ENCODE data around the gene CEP20.
"Not testable (repeated sequence)": the region's sequence is repeated elsewhere in the genome, so short reads cannot be mapped to it uniquely, and the experiment has no call there.

CEP20 gene

DNA sequence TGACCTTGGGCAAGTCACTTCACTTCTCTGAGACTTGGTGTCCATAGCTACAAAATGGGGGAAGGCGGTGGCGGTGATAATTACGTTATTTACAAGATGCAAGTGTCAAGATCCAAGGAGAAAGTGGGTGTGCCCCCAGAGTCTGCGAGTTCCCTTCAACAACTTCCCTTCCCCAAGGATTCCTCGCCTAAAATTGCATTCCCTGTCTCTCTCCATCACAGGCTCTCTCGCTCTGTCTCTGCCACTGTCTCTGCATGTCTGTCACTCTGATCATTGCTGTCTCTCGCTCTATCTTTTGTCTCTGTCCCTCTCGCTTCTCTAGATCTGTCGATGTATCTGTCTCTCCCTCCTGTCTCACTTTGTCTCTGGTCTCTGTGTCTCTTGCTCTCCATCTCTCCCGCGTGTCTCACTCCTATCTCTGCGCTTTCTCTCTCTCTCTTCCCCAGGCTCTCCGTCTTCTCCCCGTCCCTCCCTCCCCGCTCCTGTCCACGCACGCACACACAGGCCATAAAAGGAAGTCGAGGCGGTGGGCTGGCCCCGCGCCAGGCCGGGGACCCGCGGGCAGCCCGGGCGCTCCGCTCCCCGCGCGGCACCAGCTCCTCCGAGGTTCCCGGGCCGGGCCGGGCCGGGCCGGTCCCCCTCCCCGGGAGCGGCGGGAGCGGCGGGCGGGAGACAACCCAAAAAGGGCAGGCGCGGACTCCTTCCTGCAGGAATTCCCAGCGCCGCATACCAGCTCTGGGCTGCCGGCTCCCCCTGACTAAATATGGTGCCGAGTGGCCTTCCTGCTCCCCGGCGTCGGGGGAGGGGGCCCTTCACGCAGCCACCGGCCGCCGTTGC is 30.5 kb downstream of the CEP20 start:
- no peak for DNase-seq (ENCODE audit: low spot score)

DNA sequence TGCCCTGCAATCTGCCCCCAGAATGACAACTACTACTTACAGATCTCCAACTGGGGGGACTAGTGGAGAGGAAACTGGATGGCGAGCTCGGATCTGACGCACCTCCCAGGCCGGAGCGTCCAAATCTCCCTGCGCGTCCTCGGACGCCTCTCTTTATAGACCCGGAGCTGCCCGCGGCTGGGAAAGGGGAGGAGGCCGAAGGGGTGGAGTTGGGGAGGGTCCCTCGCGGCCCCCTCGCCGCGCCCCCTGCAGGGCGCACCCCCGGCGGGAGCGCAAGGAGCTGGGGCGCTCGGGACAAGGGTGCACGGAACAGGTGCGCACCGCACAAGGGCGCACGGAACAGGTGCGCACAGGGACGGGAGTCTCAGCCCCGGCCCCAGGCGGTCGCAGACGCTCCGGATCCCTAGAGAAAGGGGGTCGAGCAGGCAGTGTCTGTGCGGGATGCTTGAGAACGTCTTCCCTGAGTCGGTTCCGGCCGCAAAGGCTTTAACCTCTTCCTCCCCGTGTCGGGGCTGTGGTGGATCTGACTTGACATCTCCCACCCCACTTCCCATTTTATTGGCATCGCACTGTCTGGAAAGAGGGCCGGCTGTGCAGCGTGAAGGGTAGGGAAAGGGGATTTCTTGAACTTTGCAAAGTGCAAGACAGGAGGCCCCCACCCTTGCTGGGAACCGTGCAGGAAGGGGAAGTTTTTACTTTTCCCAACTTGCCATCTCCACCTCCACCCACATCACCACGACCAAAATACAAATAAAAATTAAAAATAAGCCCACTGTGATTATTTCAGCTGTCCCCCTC is 31.3 kb downstream of the CEP20 start, which contains the start of gene MYH11:
TSS of gene MYH11 (minus strand) at position 128 of the 798 bp plus-strand sequence. CDS start 18,776 bp downstream, outside the sequence.
- no peak for DNase-seq (ENCODE audit: low spot score)

DNA sequence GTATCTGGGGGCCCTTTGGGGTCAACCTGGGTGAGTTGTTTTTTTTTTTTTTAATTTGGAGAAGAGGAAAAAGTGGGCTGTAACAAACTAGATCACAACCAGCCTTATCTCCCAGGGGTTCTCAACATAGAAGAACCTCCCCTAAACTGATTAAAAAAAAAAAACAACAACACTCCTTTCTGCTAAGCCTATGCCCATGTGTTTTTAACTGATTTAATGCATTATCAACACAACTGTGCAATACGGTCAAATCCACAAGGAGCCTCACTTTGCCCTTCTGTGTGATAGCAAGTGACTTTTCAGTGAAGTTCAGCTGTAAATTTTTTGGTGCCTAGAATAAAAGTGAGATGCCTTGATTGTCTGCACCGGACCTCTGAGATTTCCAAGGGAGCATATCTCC is 32.2 kb downstream of the CEP20 start:
- no peak for DNase-seq (ENCODE audit: low spot score)

DNA sequence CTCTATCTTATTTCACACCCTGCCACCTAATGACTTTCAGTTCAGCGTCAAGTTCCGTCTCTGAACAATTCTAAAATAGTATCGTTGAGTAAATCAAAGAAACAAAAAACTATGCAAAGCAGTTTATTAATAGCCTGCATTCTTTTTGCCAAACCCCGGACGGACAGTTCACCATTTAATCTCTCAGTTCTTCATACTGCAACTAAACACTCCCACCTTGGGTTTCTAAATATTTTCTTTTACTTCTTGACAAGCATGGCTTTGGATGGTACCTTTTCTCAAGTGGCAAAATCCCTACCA is 32.7 kb downstream of the CEP20 start:
- DNase-seq (ENCODE audit: low spot score) = no peak

DNA sequence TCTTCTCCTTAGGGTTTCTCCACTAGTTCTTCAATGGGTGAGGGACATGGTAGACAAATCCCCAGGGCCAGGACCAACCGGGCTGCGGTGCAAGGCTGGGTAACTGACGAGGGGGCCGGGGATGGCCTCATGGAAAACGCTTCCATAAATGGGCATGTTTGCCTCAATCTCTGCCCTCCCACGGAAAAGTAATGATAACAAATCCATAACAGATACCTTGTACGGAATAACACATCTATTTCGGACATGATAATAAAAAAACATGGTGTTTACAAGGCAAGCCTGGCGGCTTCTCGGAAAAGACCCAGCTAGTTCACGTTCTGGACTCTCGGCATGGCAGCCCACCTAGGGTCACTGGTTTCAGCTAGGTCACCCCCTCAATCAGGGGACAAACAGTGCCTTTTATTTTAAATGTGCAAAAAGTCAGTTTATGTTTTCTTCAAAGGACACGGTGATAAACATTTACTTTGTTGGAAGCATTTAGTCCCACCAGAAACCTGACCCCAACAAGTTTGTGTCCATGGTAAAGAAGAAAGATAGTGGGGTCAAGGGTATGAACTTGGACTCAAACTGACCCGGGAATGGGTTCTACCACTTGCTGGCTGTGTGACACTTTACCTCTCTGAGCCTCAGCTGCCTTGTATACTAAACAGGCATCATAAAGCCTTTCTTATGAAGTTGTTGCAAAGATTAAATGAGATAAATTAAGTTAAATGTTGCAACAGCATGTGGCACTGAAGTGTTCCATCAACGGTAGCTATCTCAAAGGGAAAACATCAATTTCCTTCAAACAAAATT is 33.3 kb downstream of the CEP20 start:
- no peak for DNase-seq (ENCODE audit: low spot score)

DNA sequence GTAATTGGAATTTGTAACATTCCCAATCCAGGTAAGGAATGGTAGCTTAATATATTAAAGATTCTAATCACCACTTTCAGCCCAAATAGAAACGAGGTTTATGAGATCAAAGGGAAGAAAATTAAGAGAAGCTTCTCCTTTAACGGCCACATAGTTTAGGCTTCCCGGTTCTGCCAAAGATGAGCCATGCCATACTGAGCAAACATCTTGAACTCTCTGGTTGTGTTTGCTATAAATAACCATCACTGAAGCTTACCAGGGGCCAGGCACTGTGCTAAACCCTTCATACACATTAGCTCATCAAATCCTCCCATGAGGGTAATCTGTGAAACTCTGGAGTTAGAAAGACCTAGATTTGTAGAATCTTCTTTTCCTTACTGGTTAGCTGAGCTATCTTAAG is 34.3 kb downstream of the CEP20 start:
- DNase-seq (ENCODE audit: low spot score) = no peak

DNA sequence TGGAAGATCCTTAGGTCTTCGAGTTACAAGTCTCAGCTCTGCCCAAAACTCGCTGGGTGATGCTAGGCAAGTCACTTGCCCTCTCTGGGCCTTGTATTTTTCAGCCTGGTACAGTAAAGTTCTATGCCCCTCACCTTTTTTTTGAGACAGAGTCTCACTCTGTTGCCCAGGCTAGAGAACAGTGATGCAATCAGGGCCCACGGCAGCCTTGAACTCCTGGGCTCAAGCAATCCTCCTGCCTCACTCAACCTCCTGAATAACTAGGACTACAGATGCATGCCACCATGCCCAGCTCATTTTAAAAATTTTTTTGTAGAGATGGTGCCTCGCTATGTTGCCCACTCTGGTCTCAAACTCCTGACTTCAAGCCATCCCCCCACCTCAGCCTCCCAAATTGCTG is 35.4 kb downstream of the CEP20 start:
- DNase-seq (ENCODE audit: low spot score) = no peak

DNA sequence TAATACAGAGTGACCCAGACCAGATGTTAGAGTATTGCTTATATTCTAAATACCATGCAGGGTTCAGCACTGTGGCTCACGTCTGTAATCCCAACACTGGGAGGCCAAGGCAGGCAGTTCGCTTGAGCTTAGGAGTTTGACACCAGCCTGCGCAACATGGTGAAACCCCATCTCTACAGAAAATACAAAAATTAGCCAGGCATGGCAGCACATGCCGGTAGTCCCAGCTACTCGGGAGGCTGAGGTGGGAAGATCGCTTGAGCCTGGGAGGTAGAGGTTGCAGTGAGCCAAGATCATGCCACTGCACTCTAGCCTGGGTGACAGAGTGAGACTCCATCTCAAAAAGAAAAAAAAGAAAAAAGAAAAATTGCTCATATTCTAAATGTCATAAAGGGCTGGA is 37.8 kb downstream of the CEP20 start:
- DNase-seq (ENCODE audit: low spot score) = not testable (repeated sequence)

DNA sequence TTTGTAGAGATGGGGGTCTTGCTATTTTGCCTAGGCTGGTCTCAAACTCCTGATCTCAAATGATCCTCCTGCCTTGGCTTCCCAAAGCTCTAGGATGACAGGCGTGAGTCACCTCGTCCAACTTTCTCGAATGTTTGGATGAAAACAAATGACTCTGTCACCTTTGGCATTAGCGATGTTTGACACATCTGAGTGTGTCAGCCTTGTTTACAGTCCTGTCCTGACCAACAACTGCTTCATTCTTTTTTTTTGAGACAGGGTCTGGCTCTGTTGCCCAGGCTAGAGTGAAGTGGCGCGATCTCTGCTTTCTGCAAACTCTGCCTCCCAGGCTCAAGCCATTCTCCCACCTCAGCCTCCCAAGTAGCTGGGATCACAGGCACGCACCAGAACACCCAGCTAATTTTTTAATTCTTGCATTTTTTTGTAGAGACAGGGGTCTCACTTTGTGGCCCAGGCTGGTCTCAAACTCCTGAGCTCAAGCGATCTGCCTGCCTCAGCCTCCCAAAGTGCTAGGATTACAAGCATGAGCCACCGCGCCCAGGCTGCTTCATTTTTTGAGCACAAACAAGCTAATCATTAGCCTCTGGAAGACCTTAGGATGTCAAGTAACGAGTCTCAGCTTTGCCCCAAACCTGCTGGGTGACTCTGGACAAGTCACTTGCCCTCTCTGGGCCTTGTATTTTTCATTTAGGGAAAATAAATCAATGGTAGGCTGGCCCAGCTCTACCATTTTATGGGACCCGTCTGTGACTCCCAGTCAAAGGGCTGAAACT is 39.0 kb downstream of the CEP20 start:
- no peak for DNase-seq (ENCODE audit: low spot score)

DNA sequence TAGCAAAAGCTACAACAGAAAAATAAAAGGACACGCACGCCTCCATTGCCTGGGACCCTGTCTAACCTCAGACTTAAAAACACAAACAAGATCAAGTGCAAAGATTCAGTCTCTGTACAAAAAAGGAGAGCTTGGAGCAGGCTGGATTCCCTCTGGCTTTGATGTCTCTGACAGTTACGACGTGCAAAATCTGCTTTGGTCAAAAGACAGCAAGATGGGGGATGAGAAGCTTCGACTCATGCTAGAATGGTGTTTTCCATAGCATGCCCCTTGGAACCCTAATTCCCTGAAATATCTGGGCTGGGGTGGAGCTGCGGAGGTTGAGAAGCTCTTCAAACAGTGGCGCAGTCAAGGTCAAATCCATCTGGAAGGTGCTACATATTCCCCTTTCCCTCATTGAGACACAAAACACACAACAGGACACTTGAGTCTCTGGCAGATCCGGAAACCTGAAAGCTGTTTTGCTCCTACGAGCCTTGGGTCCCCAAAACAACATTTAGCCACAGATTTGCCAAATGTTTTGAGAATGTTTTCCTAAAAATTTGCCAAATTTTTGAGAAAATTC is 40.7 kb downstream of the CEP20 start:
- DNase-seq (ENCODE audit: low spot score) = no peak

DNA sequence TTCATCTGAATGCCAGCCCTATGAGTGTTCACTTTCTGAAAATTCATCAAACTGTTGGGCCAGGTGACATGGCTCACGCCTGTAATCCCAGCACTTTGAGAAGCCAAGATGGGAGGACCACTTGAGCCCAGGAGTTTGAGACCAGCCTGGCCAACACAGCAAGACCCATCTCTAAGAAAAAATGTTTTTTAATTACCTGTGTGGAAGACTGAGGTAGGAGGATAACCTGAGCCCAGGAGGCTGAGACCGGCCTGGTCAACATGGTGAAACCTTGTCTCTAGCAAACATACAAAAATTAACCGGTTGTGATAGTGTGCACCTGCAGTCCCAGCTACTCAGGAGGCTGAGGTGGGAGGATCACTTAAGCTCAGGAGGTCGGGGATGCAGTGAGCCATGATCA is 41.9 kb downstream of the CEP20 start:
- no peak for DNase-seq (ENCODE audit: low spot score)

DNA sequence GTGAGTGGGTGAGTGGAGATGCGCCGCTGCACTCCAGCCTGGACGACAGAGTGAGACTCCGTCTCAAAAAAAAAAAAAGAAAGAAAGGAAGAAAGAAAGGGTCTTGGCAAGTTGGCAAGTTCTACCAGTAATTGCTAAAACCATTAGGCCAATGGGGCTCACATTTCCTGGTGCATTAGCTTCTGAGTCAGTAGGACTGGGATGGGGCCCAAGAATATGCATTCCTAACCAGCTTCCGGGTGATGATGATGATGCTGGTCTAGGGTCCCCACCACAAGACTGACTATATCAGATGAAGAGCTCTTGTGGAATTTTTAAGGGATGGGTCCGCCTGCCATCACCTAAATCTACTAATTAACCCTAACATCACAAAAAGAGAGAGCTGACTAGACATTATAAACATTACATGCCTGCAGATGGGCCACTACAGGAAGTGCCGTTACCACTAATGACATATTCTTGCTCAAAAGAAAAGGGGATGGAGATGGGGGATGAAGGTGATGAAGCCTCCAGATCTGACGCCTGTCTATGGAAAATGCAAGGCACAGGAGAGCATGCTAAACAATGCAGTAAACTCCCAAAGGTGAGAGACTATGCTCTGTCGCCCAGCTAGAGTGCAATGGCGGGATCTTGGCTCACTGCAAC is 44.6 kb downstream of the CEP20 start:
- DNase-seq (ENCODE audit: low spot score) = no peak

DNA sequence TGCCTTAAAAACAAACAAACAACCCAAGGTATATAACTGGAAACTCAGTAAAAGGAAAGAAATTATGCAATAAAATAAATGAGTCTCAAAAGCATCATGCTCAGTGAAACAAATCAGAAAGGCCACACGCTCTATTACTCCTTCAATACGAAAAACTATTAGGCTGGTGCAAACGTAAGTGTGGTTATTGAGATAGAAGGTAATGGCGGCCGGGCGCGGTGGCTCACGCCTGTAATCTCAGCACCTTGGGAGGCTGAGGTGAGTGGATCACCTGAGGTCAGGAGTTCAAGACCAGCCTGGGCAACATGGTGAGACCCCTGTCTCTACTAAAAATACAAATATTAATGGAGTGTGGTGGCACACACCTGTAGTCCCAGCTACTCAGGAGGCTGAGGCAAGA is 49.2 kb downstream of the CEP20 start:
- DNase-seq (ENCODE audit: low spot score) = not testable (repeated sequence)

DNA sequence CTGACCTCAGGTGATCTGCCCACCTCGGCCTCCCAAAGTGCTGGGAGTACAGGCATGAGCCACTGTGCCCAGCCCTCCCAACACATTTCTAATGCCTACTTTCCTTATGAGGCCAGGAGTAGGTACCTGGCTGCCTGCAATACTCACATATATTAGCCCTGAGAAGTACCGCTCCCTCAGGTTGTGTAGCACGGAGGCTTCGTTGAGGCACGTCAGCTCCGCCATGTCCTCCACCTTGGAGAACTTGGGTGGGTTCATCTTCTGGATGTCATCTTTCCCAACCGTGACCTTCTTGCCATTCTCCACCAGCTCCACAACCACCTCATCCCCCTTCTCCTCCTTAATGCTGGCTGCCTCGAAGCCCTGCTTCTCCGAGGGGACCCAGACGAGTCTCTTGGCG is 50.6 kb downstream of the CEP20 start:
- DNase-seq (ENCODE audit: low spot score) = no peak

DNA sequence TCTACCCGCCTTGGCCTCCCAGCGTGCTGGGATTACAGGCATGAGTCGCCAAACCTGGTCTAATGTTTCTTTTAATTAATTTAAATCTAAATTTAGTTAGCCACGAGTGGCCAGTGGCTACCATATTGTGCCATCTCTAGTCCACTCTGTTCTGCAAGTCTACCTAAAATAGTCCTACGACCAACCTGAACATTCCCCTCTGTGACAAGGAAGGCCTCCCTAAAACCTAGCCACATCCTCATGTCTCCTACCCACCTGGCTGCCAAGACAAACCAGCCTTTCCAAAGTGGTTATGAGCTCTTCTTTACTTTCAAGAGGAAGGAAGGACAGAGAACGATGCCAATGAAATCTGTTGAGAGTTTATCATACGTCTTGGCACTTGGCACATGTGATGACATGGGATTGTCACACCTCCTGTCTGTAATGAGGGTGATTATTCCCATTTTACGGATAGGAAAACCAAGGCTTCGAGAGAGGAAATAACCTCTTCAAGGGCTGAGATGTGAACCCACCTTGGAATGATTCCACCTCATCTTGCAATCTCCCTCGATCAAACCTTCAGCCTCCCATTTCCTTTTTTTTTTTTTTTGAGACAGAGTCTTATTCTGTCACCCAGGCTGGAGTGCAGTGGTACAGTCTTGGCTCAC is 51.3 kb downstream of the CEP20 start:
- no peak for DNase-seq (ENCODE audit: low spot score)

DNA sequence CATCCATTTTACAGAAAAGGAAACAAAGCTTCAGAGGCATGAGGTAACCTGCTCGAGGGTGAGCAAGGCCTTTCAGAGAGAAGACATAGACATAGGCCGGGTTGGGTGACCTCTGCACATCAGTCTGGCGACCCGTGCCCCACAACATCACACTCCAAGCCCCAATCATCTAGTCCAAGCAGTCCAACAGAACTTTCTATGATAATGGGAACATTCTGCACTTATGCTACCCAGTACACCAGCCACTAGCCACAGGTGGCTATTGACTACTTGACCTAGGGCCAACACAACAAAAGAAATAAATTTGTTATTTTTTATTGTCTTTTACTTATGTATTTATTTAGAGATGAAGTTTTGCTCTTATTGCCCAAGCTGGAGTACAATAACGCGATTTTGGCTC is 52.3 kb downstream of the CEP20 start:
- no peak for DNase-seq (ENCODE audit: low spot score)

DNA sequence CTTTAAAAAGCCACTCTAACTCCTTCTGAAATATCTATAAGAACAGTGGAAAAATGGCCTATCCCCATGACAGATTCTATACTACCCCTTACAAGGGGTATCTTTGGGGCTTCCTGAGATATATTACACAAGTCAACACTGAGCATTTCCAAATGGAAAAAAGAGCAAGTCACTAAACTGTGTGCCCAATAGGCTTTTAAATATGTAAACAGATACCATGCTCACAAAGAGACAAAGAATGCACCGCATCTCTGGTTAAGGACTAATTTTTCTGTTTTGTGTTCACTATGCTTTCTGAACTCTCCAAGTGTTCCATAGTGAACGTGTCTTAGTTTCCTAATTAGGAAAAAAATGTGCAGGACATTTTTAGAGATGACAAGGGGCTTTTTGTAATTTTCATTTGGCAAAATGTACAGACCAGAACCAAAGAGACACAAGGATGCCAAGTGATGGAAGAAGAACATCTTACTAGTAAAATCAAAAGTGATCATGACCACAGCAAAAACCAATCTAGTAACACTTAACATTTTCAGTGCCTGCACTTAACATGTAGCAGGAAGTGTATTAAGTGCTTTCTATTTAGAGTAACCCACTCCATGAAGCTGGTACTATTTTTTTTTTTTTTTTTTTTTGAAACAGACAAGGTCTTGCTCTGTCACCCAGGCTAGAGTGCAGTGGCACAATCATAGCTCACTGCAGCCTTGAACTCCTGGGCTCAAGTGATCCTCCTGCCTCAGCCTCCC is 53.1 kb downstream of the CEP20 start:
- no peak for DNase-seq (ENCODE audit: low spot score)

DNA sequence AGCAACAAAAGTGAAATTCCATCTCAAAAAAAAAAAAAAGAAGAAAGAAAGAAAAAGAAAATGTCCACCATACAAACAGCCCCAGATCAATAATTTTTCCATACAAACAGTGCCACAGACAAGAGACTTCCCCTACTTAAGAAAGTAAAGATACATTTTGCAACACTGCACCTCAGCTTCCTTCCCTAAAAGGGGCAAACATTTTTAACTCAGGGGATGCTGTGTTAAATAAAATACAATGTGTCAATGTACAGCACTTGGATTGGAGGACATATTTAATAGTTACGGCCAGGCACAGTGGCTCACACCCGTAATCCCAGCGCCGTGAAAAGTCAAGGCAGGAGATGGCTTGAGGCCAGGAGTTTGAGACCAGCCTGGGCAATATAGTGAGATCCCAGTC is 53.9 kb downstream of the CEP20 start:
- no peak for DNase-seq (ENCODE audit: low spot score)

DNA sequence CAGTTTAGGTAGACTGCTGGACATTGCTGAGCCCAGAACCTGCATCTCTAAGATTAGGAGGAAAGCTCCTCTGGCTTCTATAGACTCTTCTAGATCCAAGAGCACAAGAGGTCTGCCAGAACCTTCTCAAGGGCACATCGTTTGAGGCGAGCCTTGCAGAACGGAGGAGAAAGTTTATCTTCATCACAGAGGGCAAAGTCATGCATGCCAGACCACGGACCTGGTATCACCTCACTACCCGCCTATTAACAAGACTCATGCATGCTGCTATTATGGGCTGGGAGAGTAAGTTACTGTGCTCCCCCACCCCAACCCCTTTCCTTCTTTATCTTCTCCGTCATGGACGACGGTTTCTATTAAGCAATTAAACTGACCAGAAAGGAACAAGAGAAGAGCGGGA is 54.9 kb downstream of the CEP20 start:
- DNase-seq (ENCODE audit: low spot score) = no peak

DNA sequence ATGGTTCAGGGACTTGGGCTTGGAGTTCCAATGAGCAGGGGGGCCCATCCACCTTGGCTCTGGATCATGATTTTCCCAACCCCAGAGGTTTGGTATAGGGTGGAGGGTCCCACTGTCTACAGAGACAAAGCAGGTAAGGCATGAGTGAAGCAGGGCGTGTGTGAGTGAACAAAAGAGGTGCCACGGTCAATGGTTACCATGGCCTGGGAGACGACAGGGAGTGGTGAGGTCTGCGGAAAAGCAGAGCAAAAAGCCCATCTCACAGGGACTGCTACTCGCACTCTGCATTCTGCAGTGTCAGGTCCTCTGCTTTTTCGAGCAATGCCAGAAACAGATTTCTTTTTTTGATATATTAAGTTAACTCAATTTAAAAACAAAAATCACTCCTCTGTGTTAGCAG is 56.2 kb downstream of the CEP20 start:
- DNase-seq (ENCODE audit: low spot score) = no peak
